Progenitor cell of endocrine pancreas (in vitro differentiated cells): Measurements from ENCODE around the gene ARHGAP30. TPM values are rescaled to one million over a fixed set of nuclear protein-coding genes. Genes with fewer than 3 reads are reported as not detected.

Experiments used
- DNase-seq: peaks from one replicate; pipeline ENCODE4 v3.0.0; 2021; ENCODE audit warnings: low spot score; ENCODE audit not compliant: unreplicated experiment
- H3K27ac Mint-ChIP-seq: 2 replicates; pipeline ENCODE4 v1.8.0; 2021; ENCODE audit warnings: mild to moderate bottlenecking, moderate library complexity, mixed read lengths
- H3K27me3 Mint-ChIP-seq: 2 replicates; pipeline ENCODE4 v1.8.0; 2021; ENCODE audit warnings: mixed read lengths
- H3K36me3 Mint-ChIP-seq: 2 replicates; pipeline ENCODE4 v1.8.0; 2022; ENCODE audit warnings: mixed read lengths; ENCODE audit not compliant: insufficient read depth
- H3K4me1 Mint-ChIP-seq: 2 replicates; pipeline ENCODE4 v1.8.0; 2021; ENCODE audit warnings: low read depth, mixed read lengths
- H3K4me3 Mint-ChIP-seq: 2 replicates; pipeline ENCODE4 v1.8.0; 2021; ENCODE audit warnings: low read depth, mild to moderate bottlenecking, moderate library complexity, mixed read lengths
- H3K9me3 Mint-ChIP-seq: 2 replicates; pipeline ENCODE4 v1.8.0; 2021; ENCODE audit warnings: low read depth, mixed read lengths
- total RNA-seq: library from RNA; stranded (reverse); gene quantifications from 2 replicates; pipeline ENCODE4 v1.2.1, GENCODE V29; 2021
- TF ChIP-seq, protein P1 (sequence below): fragments of 200-600 bp; sonication (generic); IDR thresholded peaks from one replicate; pipeline ENCODE4 v1.5.0; 2021; ENCODE audit warnings: antibody characterized with exemption, mild to moderate bottlenecking; ENCODE audit not compliant: unreplicated experiment

ARHGAP30 gene
- total RNA-seq, 1 donor from 2014 or later = not detected

DNA sequence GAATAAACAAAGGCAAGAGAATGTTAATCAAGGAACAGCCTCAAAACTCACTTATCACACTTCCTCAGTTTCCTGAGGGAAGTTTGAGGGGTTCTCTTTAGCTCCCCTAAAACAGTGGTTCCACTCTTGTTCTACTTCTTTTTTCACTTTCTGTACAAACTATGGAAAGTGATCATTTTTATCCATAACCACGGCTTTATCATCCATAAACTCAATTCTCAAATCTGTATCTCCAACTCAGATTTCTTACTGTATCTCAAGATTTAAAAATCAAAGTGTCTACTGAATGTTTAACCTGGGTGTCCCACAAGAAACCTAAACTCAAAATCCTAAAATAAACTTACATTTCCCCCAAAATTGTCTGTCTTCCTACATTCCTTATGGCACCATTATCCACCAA is 44.2 kb upstream of the ARHGAP30 start:
- DNase-seq = no peak
- no peak overlapping the region for H3K4me3 Mint-ChIP-seq
- no peak overlapping the region for H3K27ac Mint-ChIP-seq
- TF ChIP-seq, protein P1, sequence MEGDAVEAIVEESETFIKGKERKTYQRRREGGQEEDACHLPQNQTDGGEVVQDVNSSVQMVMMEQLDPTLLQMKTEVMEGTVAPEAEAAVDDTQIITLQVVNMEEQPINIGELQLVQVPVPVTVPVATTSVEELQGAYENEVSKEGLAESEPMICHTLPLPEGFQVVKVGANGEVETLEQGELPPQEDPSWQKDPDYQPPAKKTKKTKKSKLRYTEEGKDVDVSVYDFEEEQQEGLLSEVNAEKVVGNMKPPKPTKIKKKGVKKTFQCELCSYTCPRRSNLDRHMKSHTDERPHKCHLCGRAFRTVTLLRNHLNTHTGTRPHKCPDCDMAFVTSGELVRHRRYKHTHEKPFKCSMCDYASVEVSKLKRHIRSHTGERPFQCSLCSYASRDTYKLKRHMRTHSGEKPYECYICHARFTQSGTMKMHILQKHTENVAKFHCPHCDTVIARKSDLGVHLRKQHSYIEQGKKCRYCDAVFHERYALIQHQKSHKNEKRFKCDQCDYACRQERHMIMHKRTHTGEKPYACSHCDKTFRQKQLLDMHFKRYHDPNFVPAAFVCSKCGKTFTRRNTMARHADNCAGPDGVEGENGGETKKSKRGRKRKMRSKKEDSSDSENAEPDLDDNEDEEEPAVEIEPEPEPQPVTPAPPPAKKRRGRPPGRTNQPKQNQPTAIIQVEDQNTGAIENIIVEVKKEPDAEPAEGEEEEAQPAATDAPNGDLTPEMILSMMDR = no peak
- H3K9me3 Mint-ChIP-seq = no peaks in the 10 kb centered on the region
- no peaks in the 10 kb centered on the region for H3K27me3 Mint-ChIP-seq
- H3K36me3 Mint-ChIP-seq = no peaks in the 10 kb centered on the region
- H3K4me1 Mint-ChIP-seq = peaks cover 16% of the 10 kb centered on the region

DNA sequence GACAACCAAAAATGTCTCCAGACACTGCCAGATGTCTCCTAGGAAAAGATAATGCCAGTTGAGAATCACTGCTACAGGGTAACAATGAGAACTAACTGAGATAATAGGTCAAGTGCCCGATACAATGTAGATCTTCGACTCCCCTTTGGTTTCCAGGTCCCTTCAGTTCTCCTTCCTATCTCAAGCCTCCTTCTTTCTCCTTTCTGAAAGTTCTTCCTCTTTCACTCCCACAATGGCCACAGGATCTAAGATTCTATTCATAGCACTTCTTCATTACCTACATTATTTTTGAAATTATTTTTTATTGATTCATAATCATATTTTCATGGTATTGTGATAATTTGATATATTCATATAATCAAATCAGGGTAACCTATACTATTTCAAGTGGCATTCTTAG is 41.8 kb upstream of the ARHGAP30 start:
- peaks cover 3% of the 10 kb centered on the region for H3K4me1 Mint-ChIP-seq
- H3K27ac Mint-ChIP-seq = no peak overlapping the region
- TF ChIP-seq, protein P1 = no peak
- H3K27me3 Mint-ChIP-seq = no peaks in the 10 kb centered on the region
- H3K36me3 Mint-ChIP-seq = peaks cover 1% of the 10 kb centered on the region
- DNase-seq = no peak
- no peak overlapping the region for H3K4me3 Mint-ChIP-seq
- H3K9me3 Mint-ChIP-seq = no peaks in the 10 kb centered on the region

DNA sequence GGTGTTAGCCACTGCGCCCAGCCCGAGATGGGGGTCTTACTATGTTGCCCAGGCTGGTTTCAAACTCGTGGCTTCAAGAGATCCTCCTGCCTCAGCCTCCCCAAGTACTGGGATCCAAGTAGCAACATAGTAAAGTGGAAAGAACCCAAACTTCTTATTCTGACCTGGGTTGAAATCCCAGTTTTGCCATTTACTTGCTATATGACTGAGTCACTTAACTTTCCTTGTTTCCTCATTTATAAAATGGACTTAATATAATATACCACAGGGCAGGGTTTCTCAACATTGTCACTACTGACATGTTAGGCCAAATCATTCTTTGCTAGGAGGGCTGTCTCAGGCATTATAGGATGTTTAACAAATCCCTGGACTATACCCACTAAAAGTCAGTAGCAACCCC is 41.4 kb upstream of the ARHGAP30 start:
- H3K9me3 Mint-ChIP-seq = no peaks in the 10 kb centered on the region
- peaks cover 1% of the 10 kb centered on the region for H3K36me3 Mint-ChIP-seq
- TF ChIP-seq, protein P1 = no peak
- H3K27ac Mint-ChIP-seq = no peak overlapping the region
- H3K4me1 Mint-ChIP-seq = no peaks in the 10 kb centered on the region
- no peak overlapping the region for H3K4me3 Mint-ChIP-seq
- H3K27me3 Mint-ChIP-seq = no peaks in the 10 kb centered on the region
- no peak for DNase-seq

DNA sequence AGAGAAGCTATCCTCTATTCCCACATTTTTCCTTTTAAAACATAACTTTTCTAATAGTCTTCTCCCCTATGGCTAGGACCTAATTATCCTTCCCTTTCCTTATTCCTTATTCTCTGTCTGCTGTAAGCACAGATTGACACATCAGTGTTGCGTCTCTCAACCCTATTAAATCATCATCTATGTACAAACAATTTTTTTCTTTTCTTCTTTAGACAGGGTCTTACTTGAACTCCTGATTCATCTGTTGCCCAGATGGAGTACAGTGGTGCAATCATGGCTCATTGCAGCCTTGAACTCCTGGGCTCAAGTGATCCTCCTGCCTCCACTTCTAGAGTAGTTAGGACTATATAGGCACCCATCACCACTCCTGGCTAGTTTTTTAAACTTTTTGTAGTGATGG is 36.7 kb upstream of the ARHGAP30 start:
- DNase-seq = no peak
- H3K4me1 Mint-ChIP-seq = no peaks in the 10 kb centered on the region
- peaks cover 8% of the 10 kb centered on the region for H3K36me3 Mint-ChIP-seq
- H3K27me3 Mint-ChIP-seq = no peaks in the 10 kb centered on the region
- no peak overlapping the region for H3K4me3 Mint-ChIP-seq
- H3K27ac Mint-ChIP-seq = no peak overlapping the region
- H3K9me3 Mint-ChIP-seq = no peaks in the 10 kb centered on the region
- TF ChIP-seq, protein P1 = no peak

DNA sequence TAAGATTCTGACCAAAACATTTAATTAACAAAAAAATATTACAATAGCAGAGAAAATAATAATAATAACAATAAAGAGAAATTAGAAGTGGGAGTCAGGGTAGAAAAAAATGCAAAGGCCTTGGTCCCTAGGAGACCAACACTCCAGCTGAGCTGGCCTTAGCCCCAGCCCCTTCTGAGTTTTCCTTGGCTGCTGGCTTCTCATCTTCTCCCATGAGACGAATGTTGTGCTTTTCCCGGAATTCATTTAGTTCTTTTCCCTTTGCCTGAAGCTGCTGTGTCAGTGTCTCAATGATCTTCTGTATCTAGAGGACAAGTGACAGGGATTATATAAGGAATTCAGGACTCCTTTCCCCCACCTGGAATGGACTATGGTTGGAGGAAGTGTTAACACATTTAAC is 30.9 kb upstream of the ARHGAP30 start:
- H3K36me3 Mint-ChIP-seq = peaks cover 8% of the 10 kb centered on the region
- TF ChIP-seq, protein P1 = no peak
- H3K4me3 Mint-ChIP-seq = no peak overlapping the region
- peaks cover 5% of the 10 kb centered on the region for H3K4me1 Mint-ChIP-seq
- no peak overlapping the region for H3K27ac Mint-ChIP-seq
- no peak for DNase-seq
- no peaks in the 10 kb centered on the region for H3K9me3 Mint-ChIP-seq
- H3K27me3 Mint-ChIP-seq = peaks cover 3% of the 10 kb centered on the region
